Measurements from ENCODE around the gene GPC6.
A peak's percentile ranks its signal among the peaks of the same experiment; 100 is the strongest.

GPC6 gene

DNA sequence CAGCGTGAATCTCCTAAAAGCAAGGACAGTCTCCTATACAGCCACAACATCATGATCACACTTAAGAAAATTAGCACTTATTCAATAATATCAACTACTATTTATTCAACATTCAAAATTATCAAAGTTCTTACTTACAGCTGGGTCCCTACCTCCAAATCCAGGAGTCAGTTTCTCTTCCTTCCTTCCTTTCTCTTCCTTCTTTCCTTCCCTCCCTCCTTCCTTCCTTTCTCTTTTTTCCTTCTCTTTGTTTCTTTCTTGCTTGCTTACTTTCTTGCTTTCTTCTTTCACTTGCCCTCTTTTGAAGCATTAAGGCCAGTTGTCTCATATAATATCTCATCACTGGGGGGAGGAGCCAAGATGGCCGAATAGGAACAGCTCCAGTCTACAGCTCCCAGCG, 1145.2 kb downstream of the GPC6 start:
- Histone ChIP-seq H3K18ac (ENCODE audit: low read length) (no peak overlapping the region), H3K23ac (ENCODE audit: low read length) (no peak overlapping the region), H3K56ac (ENCODE audit: low read length) (no peak overlapping the region), H2AK5ac (ENCODE audit: low read length) (no peak overlapping the region), H3K9ac (ENCODE audit: low read length) (no peak overlapping the region), H2BK120ac (ENCODE audit: low read depth, low read length) (no peak overlapping the region), H2BK15ac (replicated peaks; ENCODE audit: low read depth) (no peak overlapping the region), H3K27ac (ENCODE audit: low read depth, low read length) (no peak overlapping the region), H2BK5ac (ENCODE audit: low read length) (no peak overlapping the region), H4K8ac (ENCODE audit: low read depth, low read length) (no peak overlapping the region), H4K5ac (ENCODE audit: low read length) (no peak overlapping the region), H3K36me3 (ENCODE audit: control insufficient read depth, insufficient read depth, low read length) (no peaks in the 10 kb centered on the region), H3K27me3 (ENCODE audit: insufficient read depth, low read length, poor library complexity) (no peaks in the 10 kb centered on the region), H3K79me2 (ENCODE audit: control insufficient read depth, insufficient read depth, low read length) (no peaks in the 10 kb centered on the region), H3K4me2 (ENCODE audit: low read length) (no peak overlapping the region), H3K4me1 (ENCODE audit: control insufficient read depth, low read depth, low read length) (no peaks in the 10 kb centered on the region), H3K79me1 (ENCODE audit: low read length) (no peaks in the 10 kb centered on the region), H3K4ac (ENCODE audit: low read depth, low read length) (no peak overlapping the region), H3K4me3 (ENCODE audit: low read length) (no peak overlapping the region)
- WGBS (ENCODE audit: extremely low coverage, insufficient coverage, low lambda C conversion rate) = no CpG with 5 or more reads among the region's 3 CpGs
- DNase-seq = no peak

DNA sequence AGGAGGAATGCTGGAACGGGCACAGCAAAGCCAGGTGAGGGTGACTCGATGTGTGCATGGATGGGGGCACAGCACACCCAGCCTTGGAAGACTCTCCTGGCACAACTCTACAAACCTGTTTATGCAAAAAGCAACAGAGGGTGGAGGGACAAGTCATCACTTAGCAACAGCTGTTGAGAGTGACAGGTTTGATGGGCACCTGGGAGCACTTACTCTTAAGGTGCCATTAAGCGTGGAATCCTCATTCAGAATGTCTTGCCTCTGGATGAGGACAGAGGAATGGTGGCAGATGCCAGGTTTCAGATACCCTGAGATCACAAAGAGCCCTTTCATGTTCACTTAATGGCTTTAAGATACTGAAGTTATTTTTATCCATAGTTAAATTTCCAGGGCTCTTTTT, 1155.9 kb downstream of the GPC6 start:
- Histone ChIP-seq H3K4ac (ENCODE audit: low read depth, low read length) (no peak overlapping the region), H4K8ac (ENCODE audit: low read depth, low read length) (no peak overlapping the region), H2BK5ac (ENCODE audit: low read length) (no peak overlapping the region), H2BK120ac (ENCODE audit: low read depth, low read length) (no peak overlapping the region), H3K79me2 (ENCODE audit: control insufficient read depth, insufficient read depth, low read length) (no peaks in the 10 kb centered on the region), H3K56ac (ENCODE audit: low read length) (no peak overlapping the region), H2BK15ac (replicated peaks; ENCODE audit: low read depth) (no peak overlapping the region), H3K4me2 (ENCODE audit: low read length) (no peak overlapping the region), H4K5ac (ENCODE audit: low read length) (no peak overlapping the region), H3K79me1 (ENCODE audit: low read length) (no peaks in the 10 kb centered on the region), H3K27ac (ENCODE audit: low read depth, low read length) (no peak overlapping the region), H3K4me1 (ENCODE audit: control insufficient read depth, low read depth, low read length) (no peaks in the 10 kb centered on the region), H3K23ac (ENCODE audit: low read length) (no peak overlapping the region), H3K18ac (ENCODE audit: low read length) (no peak overlapping the region), H3K36me3 (ENCODE audit: control insufficient read depth, insufficient read depth, low read length) (no peaks in the 10 kb centered on the region), H3K9ac (ENCODE audit: low read length) (no peak overlapping the region), H3K27me3 (ENCODE audit: insufficient read depth, low read length, poor library complexity) (no peaks in the 10 kb centered on the region), H2AK5ac (ENCODE audit: low read length) (no peak overlapping the region), H3K4me3 (ENCODE audit: low read length) (no peak overlapping the region)
- no CpG with 5 or more reads among the region's 3 CpGs for WGBS (ENCODE audit: extremely low coverage, insufficient coverage, low lambda C conversion rate)
- no peak for DNase-seq

DNA sequence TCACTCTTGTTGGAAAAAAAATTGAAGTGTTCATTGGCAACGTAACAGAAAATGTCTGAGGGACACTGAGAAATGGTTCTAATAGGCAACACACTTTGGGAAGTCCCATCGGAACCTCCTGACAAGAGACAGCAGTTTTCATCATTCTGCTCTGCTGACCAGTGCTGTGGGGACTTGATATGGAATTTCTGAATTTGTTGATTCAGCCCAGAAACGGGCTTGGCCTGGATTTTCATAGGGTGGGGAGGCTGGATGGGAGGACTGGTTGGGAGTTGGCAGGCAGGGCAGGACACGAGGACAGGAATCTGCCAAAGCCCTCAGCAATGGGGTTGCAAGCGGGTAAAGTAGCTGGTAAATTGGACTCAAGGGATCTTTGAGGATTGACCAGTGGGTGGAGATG, 1156.4 kb downstream of the GPC6 start:
- Histone ChIP-seq H2BK5ac (ENCODE audit: low read length) (no peak overlapping the region), H3K18ac (ENCODE audit: low read length) (no peak overlapping the region), H3K4me2 (ENCODE audit: low read length) (no peak overlapping the region), H4K5ac (ENCODE audit: low read length) (no peak overlapping the region), H3K27ac (ENCODE audit: low read depth, low read length) (no peak overlapping the region), H3K4ac (ENCODE audit: low read depth, low read length) (no peak overlapping the region), H3K9ac (ENCODE audit: low read length) (no peak overlapping the region), H2AK5ac (ENCODE audit: low read length) (no peak overlapping the region), H2BK120ac (ENCODE audit: low read depth, low read length) (no peak overlapping the region), H4K8ac (ENCODE audit: low read depth, low read length) (no peak overlapping the region), H3K23ac (ENCODE audit: low read length) (no peak overlapping the region), H2BK15ac (replicated peaks; ENCODE audit: low read depth) (no peak overlapping the region), H3K79me2 (ENCODE audit: control insufficient read depth, insufficient read depth, low read length) (no peaks in the 10 kb centered on the region), H3K79me1 (ENCODE audit: low read length) (no peaks in the 10 kb centered on the region), H3K4me1 (ENCODE audit: control insufficient read depth, low read depth, low read length) (no peaks in the 10 kb centered on the region), H3K36me3 (ENCODE audit: control insufficient read depth, insufficient read depth, low read length) (no peaks in the 10 kb centered on the region), H3K4me3 (ENCODE audit: low read length) (no peak overlapping the region), H3K27me3 (ENCODE audit: insufficient read depth, low read length, poor library complexity) (no peaks in the 10 kb centered on the region), H3K56ac (ENCODE audit: low read length) (no peak overlapping the region)
- no CpG with 5 or more reads among the region's 5 CpGs for WGBS (ENCODE audit: extremely low coverage, insufficient coverage, low lambda C conversion rate)
- DNase-seq = no peak

DNA sequence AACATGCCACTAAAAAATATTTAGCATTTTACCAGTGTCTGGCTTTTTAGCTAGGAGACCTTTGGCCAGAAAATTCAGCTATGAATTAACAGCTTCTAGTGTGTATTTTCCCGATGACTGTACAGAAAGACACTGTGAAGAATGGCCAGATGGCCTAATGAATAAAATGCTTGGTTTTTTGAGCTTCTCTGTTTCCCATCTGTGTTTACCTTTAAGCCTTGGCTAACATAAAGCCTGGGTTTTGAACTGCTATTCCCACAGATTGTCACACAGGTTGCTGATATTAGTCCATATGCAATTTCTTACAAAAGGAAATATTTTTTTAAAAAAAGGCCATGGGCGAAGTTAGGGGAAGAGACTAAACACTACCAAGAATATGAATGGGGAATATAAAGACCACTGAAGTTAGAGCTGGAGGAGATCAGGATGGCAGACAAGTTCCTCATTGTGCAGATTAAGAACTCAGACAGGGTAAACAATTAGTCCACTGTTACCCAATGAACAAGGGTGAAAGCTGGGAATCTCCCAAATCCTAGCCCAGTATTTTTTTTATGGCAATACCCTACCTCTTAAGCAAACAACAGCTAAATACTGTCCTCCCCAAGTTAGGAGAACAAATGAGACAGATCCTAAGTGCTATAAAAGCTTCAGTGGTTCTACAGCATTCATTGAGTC, 1157.8 kb downstream of the GPC6 start:
- Histone ChIP-seq H3K9ac (ENCODE audit: low read length) (no peak overlapping the region), H3K18ac (ENCODE audit: low read length) (no peak overlapping the region), H3K27me3 (ENCODE audit: insufficient read depth, low read length, poor library complexity) (no peaks in the 10 kb centered on the region), H3K4me2 (ENCODE audit: low read length) (no peak overlapping the region), H3K56ac (ENCODE audit: low read length) (no peak overlapping the region), H2BK5ac (ENCODE audit: low read length) (no peak overlapping the region), H4K5ac (ENCODE audit: low read length) (no peak overlapping the region), H3K4me1 (ENCODE audit: control insufficient read depth, low read depth, low read length) (no peaks in the 10 kb centered on the region), H3K79me2 (ENCODE audit: control insufficient read depth, insufficient read depth, low read length) (no peaks in the 10 kb centered on the region), H2AK5ac (ENCODE audit: low read length) (no peak overlapping the region), H3K4me3 (ENCODE audit: low read length) (no peak overlapping the region), H3K23ac (ENCODE audit: low read length) (no peak overlapping the region), H2BK120ac (ENCODE audit: low read depth, low read length) (no peak overlapping the region), H3K36me3 (ENCODE audit: control insufficient read depth, insufficient read depth, low read length) (no peaks in the 10 kb centered on the region), H3K27ac (ENCODE audit: low read depth, low read length) (no peak overlapping the region), H2BK15ac (replicated peaks; ENCODE audit: low read depth) (no peak overlapping the region), H3K79me1 (ENCODE audit: low read length) (no peaks in the 10 kb centered on the region), H3K4ac (ENCODE audit: low read depth, low read length) (no peak overlapping the region), H4K8ac (ENCODE audit: low read depth, low read length) (no peak overlapping the region)
- no CpG with 5 or more reads among the region's 2 CpGs for WGBS (ENCODE audit: extremely low coverage, insufficient coverage, low lambda C conversion rate)
- no peak for DNase-seq

DNA sequence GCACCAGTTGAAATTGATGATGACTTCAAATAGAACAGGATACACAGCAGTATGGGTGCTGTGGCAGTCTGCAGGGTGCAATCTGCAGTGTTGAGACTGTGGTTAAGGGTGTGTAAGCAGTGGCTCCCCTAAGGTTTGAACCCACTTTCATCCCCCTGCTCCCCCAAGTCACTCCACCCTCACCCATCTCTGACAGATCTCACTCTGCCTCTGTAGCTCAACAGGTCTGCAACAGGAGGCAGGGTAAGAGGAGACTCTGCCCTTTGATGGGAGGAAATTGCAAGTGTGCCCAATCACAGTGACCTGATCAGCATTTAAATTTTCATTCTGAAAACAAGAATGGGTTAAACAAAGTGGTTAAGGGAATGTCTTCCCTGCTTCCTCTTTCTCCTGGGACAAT, 1160.4 kb downstream of the GPC6 start:
- peak; percentile 6 for DNase-seq
- Histone ChIP-seq H4K5ac (ENCODE audit: low read length) (no peak overlapping the region), H3K79me2 (ENCODE audit: control insufficient read depth, insufficient read depth, low read length) (no peaks in the 10 kb centered on the region), H3K27me3 (ENCODE audit: insufficient read depth, low read length, poor library complexity) (no peaks in the 10 kb centered on the region), H3K23ac (ENCODE audit: low read length) (no peak overlapping the region), H3K4me1 (ENCODE audit: control insufficient read depth, low read depth, low read length) (no peaks in the 10 kb centered on the region), H3K18ac (ENCODE audit: low read length) (no peak overlapping the region), H3K27ac (ENCODE audit: low read depth, low read length) (no peak overlapping the region), H3K4me2 (ENCODE audit: low read length) (no peak overlapping the region), H3K56ac (ENCODE audit: low read length) (no peak overlapping the region), H2BK120ac (ENCODE audit: low read depth, low read length) (no peak overlapping the region), H2BK5ac (ENCODE audit: low read length) (no peak overlapping the region), H3K79me1 (ENCODE audit: low read length) (no peaks in the 10 kb centered on the region), H2BK15ac (replicated peaks; ENCODE audit: low read depth) (no peak overlapping the region), H4K8ac (ENCODE audit: low read depth, low read length) (no peak overlapping the region), H2AK5ac (ENCODE audit: low read length) (no peak overlapping the region), H3K4me3 (ENCODE audit: low read length) (no peak overlapping the region), H3K4ac (ENCODE audit: low read depth, low read length) (no peak overlapping the region), H3K9ac (ENCODE audit: low read length) (no peak overlapping the region), H3K36me3 (ENCODE audit: control insufficient read depth, insufficient read depth, low read length) (no peaks in the 10 kb centered on the region)

DNA sequence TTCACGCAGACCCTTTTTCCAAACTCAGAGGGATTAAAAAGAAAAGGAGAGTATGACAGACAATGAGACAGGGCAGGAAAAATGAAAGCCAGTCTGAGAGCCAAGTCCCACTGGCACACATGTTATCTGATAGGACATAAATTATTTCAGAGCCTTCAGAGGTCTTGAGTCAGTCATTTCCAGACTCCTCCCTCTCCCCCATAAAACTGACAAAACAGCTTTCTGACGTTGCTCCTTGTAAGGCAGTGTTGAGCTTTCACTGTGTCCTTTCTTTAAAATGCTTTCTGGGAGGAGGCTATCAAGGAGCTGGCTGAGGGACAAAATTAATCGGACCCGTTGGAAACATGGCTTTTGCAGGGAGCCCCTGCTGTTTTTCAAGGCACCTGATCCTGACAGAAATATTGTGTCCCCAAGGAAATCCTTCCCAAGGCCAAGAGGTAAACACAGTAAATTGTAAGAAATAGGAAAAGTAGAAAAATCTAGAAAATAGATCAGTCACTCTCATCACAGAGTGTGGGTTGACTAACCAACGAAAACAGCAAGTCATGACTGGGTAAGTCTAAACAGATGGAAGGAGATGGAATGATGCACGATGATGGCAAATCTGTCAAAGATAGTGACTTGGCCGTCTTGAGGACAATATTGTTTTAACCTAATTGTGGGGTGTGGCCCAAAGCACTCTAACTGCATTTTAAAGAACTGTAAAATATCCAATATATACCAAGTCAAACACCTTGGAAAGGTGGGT, 1163.2 kb downstream of the GPC6 start:
- H2BK5ac ChIP-seq (ENCODE audit: low read length) = no peak overlapping the region
- no peaks in the 10 kb centered on the region for H3K79me1 ChIP-seq (ENCODE audit: low read length)
- no peak overlapping the region for H3K4ac ChIP-seq (ENCODE audit: low read depth, low read length)
- no peak overlapping the region for H2BK15ac ChIP-seq (replicated peaks; ENCODE audit: low read depth)
- no peak overlapping the region for H2AK5ac ChIP-seq (ENCODE audit: low read length)
- H4K8ac ChIP-seq (ENCODE audit: low read depth, low read length) = no peak overlapping the region
- H3K36me3 ChIP-seq (ENCODE audit: control insufficient read depth, insufficient read depth, low read length) = no peaks in the 10 kb centered on the region
- no peaks in the 10 kb centered on the region for H3K79me2 ChIP-seq (ENCODE audit: control insufficient read depth, insufficient read depth, low read length)
- no peak overlapping the region for H4K5ac ChIP-seq (ENCODE audit: low read length)
- H3K27me3 ChIP-seq (ENCODE audit: insufficient read depth, low read length, poor library complexity) = no peaks in the 10 kb centered on the region
- no peak overlapping the region for H3K18ac ChIP-seq (ENCODE audit: low read length)
- H3K9ac ChIP-seq (ENCODE audit: low read length) = no peak overlapping the region
- no peak overlapping the region for H3K4me3 ChIP-seq (ENCODE audit: low read length)
- H2BK120ac ChIP-seq (ENCODE audit: low read depth, low read length) = no peak overlapping the region
- no peak overlapping the region for H3K23ac ChIP-seq (ENCODE audit: low read length)
- H3K4me1 ChIP-seq (ENCODE audit: control insufficient read depth, low read depth, low read length) = no peaks in the 10 kb centered on the region
- no peak overlapping the region for H3K56ac ChIP-seq (ENCODE audit: low read length)
- WGBS (ENCODE audit: extremely low coverage, insufficient coverage, low lambda C conversion rate) = no CpG with 5 or more reads among the region's 7 CpGs
- H3K27ac ChIP-seq (ENCODE audit: low read depth, low read length) = no peak overlapping the region
- DNase-seq = no peak
- no peak overlapping the region for H3K4me2 ChIP-seq (ENCODE audit: low read length)

Measured in mesendoderm (in vitro differentiated cells).